ENCODE measurements around the gene ORM2. TPM values are rescaled to one million over a fixed set of nuclear protein-coding genes. Genes with fewer than 3 reads are reported as not detected.

ORM2 gene
- total RNA-seq, 4 donors from 2014 or later, result 9.5 TPM; not detected in 3

DNA sequence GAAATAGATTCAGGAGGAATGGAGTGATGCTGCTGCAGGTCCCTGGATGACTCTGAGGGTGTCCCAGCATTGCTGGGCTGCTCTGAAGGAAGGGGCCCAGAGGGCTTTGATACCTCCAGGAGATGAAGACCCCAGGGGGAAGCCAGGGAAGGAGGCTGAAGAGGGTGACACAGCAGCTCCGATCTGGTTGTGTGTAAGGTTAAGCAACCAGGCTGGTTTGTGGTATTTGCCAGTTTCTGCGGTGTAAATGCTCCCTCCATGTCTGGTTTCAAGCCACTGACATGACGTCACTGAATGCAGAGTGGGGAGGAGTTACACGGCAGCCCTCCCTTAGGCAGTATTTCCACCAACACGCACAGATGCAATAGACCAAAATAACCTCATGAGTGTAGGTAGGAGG lies 46.7 kb upstream of the ORM2 start:
- H3K4me3 ChIP-seq, result no peak overlapping the region
- peak; percentile 37 to 58 for DNase-seq (ENCODE audit: low spot score in 2 of 2)
- peaks cover 43% of the 10 kb centered on the region for H3K4me1 ChIP-seq
- TF ChIP-seq EP300 (IDR thresholded peaks at IDR 0.05) (no peak), POLR2AphosphoS5 (IDR thresholded peaks at IDR 0.05) (no peak), POLR2A (IDR thresholded peaks at IDR 0.05) (no peak)
- H3K27me3 ChIP-seq, result no peaks in the 10 kb centered on the region
- WGBS, result 44% methylated on average over 5 of the region's 5 CpGs
- no peak overlapping the region for H3K27ac ChIP-seq
- H3K9me3 ChIP-seq, result no peaks in the 10 kb centered on the region
- no peaks in the 10 kb centered on the region for H3K36me3 ChIP-seq

DNA sequence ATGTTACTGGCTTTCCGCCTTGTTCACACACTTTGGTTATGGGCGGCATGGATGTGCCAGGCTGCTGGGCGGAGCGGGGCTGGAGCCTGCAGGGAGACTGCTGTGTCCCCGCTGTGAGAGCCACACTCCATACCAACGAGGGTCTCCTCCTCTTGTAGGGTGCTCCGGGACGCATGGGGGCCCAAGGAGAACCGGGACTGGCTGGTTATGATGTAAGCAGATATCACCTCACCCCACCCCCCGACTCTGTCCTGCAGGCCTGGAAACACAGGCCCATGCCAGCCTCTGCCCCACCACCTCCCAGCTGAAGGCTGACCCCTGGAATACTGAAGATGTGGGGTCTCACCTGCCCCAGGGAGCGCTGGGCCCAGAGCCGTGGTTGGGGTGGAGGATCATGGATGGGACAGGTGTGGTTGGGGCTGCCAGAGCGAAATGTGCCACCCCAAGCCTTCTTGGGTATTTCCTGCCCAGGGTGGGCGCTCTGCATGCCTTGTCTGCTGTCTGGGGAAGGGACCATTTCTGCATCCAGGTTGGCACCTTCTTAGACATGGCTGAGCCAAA lies 46.0 kb upstream of the ORM2 start:
- no peaks in the 10 kb centered on the region for H3K9me3 ChIP-seq
- H3K4me3 ChIP-seq, result no peak overlapping the region
- TF ChIP-seq POLR2A (IDR thresholded peaks at IDR 0.05), result no peak
- TF ChIP-seq, protein P1, sequence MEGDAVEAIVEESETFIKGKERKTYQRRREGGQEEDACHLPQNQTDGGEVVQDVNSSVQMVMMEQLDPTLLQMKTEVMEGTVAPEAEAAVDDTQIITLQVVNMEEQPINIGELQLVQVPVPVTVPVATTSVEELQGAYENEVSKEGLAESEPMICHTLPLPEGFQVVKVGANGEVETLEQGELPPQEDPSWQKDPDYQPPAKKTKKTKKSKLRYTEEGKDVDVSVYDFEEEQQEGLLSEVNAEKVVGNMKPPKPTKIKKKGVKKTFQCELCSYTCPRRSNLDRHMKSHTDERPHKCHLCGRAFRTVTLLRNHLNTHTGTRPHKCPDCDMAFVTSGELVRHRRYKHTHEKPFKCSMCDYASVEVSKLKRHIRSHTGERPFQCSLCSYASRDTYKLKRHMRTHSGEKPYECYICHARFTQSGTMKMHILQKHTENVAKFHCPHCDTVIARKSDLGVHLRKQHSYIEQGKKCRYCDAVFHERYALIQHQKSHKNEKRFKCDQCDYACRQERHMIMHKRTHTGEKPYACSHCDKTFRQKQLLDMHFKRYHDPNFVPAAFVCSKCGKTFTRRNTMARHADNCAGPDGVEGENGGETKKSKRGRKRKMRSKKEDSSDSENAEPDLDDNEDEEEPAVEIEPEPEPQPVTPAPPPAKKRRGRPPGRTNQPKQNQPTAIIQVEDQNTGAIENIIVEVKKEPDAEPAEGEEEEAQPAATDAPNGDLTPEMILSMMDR (IDR thresholded peaks at IDR 0.05), result no peak
- no peak for TF ChIP-seq EP300 (IDR thresholded peaks at IDR 0.05)
- TF ChIP-seq POLR2AphosphoS5 (IDR thresholded peaks at IDR 0.05), result no peak
- no peak overlapping the region for H3K27ac ChIP-seq
- H3K36me3 ChIP-seq, result no peaks in the 10 kb centered on the region
- H3K4me1 ChIP-seq, result peaks cover 49% of the 10 kb centered on the region
- WGBS, result 85% methylated on average over 14 of the region's 14 CpGs
- H3K27me3 ChIP-seq, result no peaks in the 10 kb centered on the region
- DNase-seq (ENCODE audit: low spot score in 2 of 2), result peak; percentile 53 to 76

DNA sequence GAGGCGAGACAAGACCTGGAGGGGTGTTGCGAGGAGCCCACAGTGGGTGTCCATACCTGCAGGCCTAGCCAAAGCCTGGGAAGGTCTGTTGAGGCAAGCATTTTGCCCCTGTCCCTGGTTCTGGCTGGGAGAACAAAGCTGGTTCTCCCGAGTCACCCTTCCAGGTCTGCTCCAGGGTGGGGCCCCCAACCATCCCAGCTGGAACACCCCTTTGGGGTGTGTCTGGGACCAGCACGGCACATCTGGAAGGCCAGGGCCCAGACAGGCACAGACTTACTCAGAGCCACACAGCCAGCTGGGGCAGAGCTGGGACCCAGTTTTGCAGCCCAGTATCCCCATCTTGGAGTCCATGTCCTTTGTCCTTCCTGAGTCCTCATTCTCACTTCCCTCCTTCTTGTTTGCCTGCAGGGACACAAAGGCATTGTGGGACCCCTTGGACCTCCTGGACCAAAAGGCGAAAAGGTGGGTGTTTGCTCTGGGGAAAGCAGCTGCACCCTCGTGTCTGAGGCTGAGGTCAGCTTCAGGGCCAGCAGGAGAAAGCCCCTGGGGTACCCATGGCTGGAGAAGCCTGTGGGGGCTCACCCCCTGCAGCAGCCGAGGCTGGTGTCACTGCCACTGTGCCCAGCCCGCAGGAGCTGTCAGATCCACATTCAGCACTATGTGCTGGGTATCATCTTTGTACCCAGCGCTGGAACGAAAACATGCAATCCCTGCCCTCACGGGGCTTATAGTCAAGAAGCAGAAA lies 45.2 kb upstream of the ORM2 start:
- Histone ChIP-seq H3K36me3 (no peaks in the 10 kb centered on the region), H3K4me1 (peaks cover 52% of the 10 kb centered on the region), H3K4me3 (no peak overlapping the region), H3K27me3 (no peaks in the 10 kb centered on the region), H3K9me3 (no peaks in the 10 kb centered on the region), H3K27ac (no peak overlapping the region)
- 85% methylated on average over 9 of the region's 11 CpGs for WGBS
- TF ChIP-seq POLR2A (IDR thresholded peaks at IDR 0.05) (no peak), POLR2AphosphoS5 (IDR thresholded peaks at IDR 0.05) (no peak), EP300 (IDR thresholded peaks at IDR 0.05) (no peak)
- TF ChIP-seq, protein P1 (IDR thresholded peaks at IDR 0.05), result no peak
- peak; percentile 51 to 75 for DNase-seq (ENCODE audit: low spot score in 2 of 2)

DNA sequence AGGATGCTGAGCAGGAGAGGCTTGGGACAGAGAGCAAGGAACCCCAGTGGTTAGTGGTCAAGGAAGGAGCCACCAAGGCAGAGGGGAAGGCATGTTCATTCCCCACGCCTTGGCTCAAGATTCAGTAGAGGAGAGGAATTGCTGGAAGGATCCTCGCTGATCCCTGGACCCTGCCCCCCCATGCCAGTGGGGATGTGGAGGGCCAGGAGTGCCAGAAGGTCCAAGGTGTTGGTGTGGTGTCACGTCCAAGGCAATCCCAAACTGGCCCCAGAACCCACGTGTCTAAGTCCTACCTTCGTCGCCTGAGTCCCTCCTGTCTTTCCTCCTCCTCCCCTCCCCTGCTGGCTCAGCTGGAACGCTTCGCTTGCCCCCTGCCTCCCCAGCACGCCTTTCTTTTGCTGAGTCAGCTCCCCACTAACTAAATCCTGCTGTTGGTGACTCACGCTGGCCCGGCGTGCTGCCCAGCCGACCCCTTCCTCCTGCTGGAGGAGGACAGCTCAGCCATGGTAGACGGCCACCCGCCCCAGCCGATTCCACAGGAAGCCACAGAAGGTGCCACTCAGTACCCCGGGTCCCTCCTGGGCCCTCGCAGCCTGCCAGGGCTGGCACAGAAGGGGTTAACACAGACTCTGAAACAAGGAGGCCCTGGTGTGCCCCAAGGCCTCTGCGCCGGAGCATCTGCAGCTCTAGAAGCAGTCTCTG lies 44.4 kb upstream of the ORM2 start:
- H3K36me3 ChIP-seq, result no peaks in the 10 kb centered on the region
- H3K27me3 ChIP-seq, result no peaks in the 10 kb centered on the region
- TF ChIP-seq POLR2A (IDR thresholded peaks at IDR 0.05) (no peak), EP300 (IDR thresholded peaks at IDR 0.05) (no peak), POLR2AphosphoS5 (IDR thresholded peaks at IDR 0.05) (no peak)
- TF ChIP-seq, protein P1 (IDR thresholded peaks at IDR 0.05), result no peak
- peaks cover 51% of the 10 kb centered on the region for H3K4me1 ChIP-seq
- peak; percentile 63 to 74 for DNase-seq (ENCODE audit: low spot score in 2 of 2)
- no peak overlapping the region for H3K27ac ChIP-seq
- H3K4me3 ChIP-seq, result no peak overlapping the region
- H3K9me3 ChIP-seq, result no peaks in the 10 kb centered on the region
- whole genome bisulfite sequencing, result 56% methylated on average over 15 of the region's 20 CpGs

DNA sequence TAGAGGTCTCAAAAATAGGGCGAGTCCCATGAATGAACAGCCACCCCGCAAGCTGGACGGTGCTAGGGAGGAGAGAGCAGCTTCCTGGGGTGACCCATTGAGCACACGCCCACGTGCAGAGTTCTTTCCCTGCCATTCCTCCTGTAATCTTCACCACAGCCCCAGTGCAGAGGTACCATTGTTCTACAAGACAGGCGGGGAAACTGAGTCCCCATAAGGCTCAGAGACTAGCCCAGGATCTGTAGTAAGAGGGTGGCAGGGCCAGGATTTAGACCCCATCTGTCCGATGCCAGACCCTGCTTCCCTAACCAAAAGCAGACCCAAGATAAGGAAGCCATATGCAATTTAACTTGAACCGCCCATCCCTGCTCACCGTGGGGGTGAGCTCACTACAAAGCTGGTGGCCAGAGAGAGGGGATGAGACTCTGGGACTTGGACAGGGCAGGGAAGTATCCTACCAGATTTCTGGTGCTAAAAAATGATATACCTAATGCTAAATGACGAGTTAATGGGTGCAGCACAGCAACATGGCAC lies 43.5 kb upstream of the ORM2 start:
- Histone ChIP-seq H3K4me3 (no peak overlapping the region), H3K9me3 (no peaks in the 10 kb centered on the region), H3K27me3 (no peaks in the 10 kb centered on the region), H3K36me3 (no peaks in the 10 kb centered on the region), H3K4me1 (peaks cover 48% of the 10 kb centered on the region), H3K27ac (no peak overlapping the region)
- peak; percentile 43 for DNase-seq (ENCODE audit: low spot score in 2 of 2)
- WGBS, result 75% methylated on average over 10 of the region's 10 CpGs
- no peak for TF ChIP-seq POLR2AphosphoS5 (IDR thresholded peaks at IDR 0.05)
- TF ChIP-seq EP300 (IDR thresholded peaks at IDR 0.05), result no peak
- TF ChIP-seq POLR2A (IDR thresholded peaks at IDR 0.05), result no peak
- TF ChIP-seq, protein P1 (IDR thresholded peaks at IDR 0.05), result no peak

Measured in suprapubic skin (tissue), 4 donors.